ENCODE results near the gene PPP2R2C. TPM values are rescaled to one million over a fixed set of nuclear protein-coding genes. Genes with fewer than 3 reads are reported as not detected.

PPP2R2C gene
- total and polyA plus RNA-seq, 2 of the 4 experiments (the other 2 are of a cell fraction): 0.03 TPM; not detected in 1

- TF ChIP-seq CEBPB (IDR thresholded peaks at IDR 0.05; ENCODE audit: low read depth, low read length): no peak
- TF ChIP-seq RFX5 (IDR thresholded peaks at IDR 0.05; ENCODE audit: low read depth, low read length): no peak
- TF ChIP-seq ELK1 (IDR thresholded peaks at IDR 0.05; ENCODE audit: borderline replicate concordance, low read depth, low read length): no peak
- no peak for TF ChIP-seq CHD1 (IDR thresholded peaks at IDR 0.05; ENCODE audit: low read depth, low read length)
- TF ChIP-seq POLR2A (IDR thresholded peaks at IDR 0.05; ENCODE audit: low read depth, low read length): no peak
- no peak for TF ChIP-seq MAZ (IDR thresholded peaks at IDR 0.05; ENCODE audit: borderline replicate concordance, low read depth, low read length)
- TF ChIP-seq NFE2L2 (IDR thresholded peaks at IDR 0.05; ENCODE audit: low read depth, low read length): no peak
- TF ChIP-seq SMC3 (IDR thresholded peaks at IDR 0.05; ENCODE audit: low read depth, low read length): no peak
- TF ChIP-seq RAD21 (IDR thresholded peaks at IDR 0.05; ENCODE audit: low read length): no peak
- TF ChIP-seq MAFK (IDR thresholded peaks at IDR 0.05; ENCODE audit: low read depth, low read length): no peak
- TF ChIP-seq MXI1 (IDR thresholded peaks at IDR 0.05; ENCODE audit: borderline replicate concordance, low read depth, low read length): no peak
- no peak for TF ChIP-seq RCOR1 (IDR thresholded peaks at IDR 0.05; ENCODE audit: insufficient replicate concordance, low read length)
- TF ChIP-seq BHLHE40 (IDR thresholded peaks at IDR 0.05; ENCODE audit: low read depth, low read length): no peak
- TF ChIP-seq USF2 (IDR thresholded peaks at IDR 0.05; ENCODE audit: low read depth, low read length): no peak
- no peak for TF ChIP-seq CTCF (conservative IDR thresholded peaks at IDR 0.05; ENCODE audit: low read depth, low read length)
- TF ChIP-seq FOS (IDR thresholded peaks at IDR 0.05; ENCODE audit: low read depth, low read length): no peak
Measured at GRCh38 chr4:6292376-6293096, 179.9 kb downstream of the PPP2R2C start.

More at GRCh38 chr4:6292376-6293096, 179.9 kb downstream of the PPP2R2C start:
- no peak overlapping the region for H3K27ac ChIP-seq (ENCODE audit: insufficient read depth, low read length)
- H4K5ac ChIP-seq (ENCODE audit: low read depth, low read length): no peak overlapping the region
- no peak overlapping the region for H3K9ac ChIP-seq (ENCODE audit: low read depth, low read length)
- no peak overlapping the region for H2BK120ac ChIP-seq (ENCODE audit: low read depth, low read length)
- ATAC-seq (ENCODE audit: low read depth) (no peak), DNase-seq (no peak)
- H4K8ac ChIP-seq (ENCODE audit: low read depth in 2 of 2, low read length in 2 of 2): no peak overlapping the region
- H2AK9ac ChIP-seq (replicated peaks; ENCODE audit: low read depth, low read length, poor library complexity): no peak overlapping the region
- no peak overlapping the region for H4K91ac ChIP-seq (ENCODE audit: insufficient read depth, low read depth, low read length)
- H2BK20ac ChIP-seq (ENCODE audit: low read depth, low read length): no peak overlapping the region
- no peaks in the 10 kb centered on the region for H3K4me1 ChIP-seq (ENCODE audit: control insufficient read depth, insufficient read depth, low read length)
- no TSS peak for BruUV-seq (replicated peaks)
- in situ Hi-C loops (cut with MboI; ENCODE audit: low sequenced_read_pairs) (no loop called here), dilution Hi-C loops (cut with HindIII; ENCODE audit: low sequenced_read_pairs, unreplicated experiment) (no loop called here), intact Hi-C loops (cut with micrococcal nuclease) (no loop called here)
- H2BK15ac ChIP-seq (ENCODE audit: low read depth, low read length): no peak overlapping the region
- no peak overlapping the region for H3K23ac ChIP-seq (ENCODE audit: low read depth, low read length)
- H3K14ac ChIP-seq (replicated peaks; ENCODE audit: low read depth, low read length): no peak overlapping the region
- H3K27me3 ChIP-seq (ENCODE audit: control insufficient read depth, insufficient read depth, low read length): no peaks in the 10 kb centered on the region
- peaks cover 73% of the 10 kb centered on the region for H3K36me3 ChIP-seq (ENCODE audit: control insufficient read depth, insufficient read depth, low read length)
- no peak overlapping the region for H3K4me2 ChIP-seq (ENCODE audit: low read depth, low read length)
- 86% methylated on average over 4 of the region's 13 CpGs; no CpG with 5 or more reads in 1 of the 2 experiments for WGBS, 2 experiments (ENCODE audit: extremely low coverage in 2 of 2, insufficient read length in 1 of 2)
- H2AK5ac ChIP-seq (ENCODE audit: low read depth, low read length): no peak overlapping the region
- H2AFZ ChIP-seq (replicated peaks; ENCODE audit: low read length, poor library complexity): no peak overlapping the region
- CTCF ChIA-PET: no interaction called here
- H3K4me3 ChIP-seq (ENCODE audit: insufficient read depth, low read depth, low read length): no peak overlapping the region
- peaks cover 3% of the 10 kb centered on the region; the same call in 1 of the 2 replicates for H3K9me1 ChIP-seq (ENCODE audit: insufficient read depth, low read length)
- no peak overlapping the region for H3K56ac ChIP-seq (ENCODE audit: extremely low read depth, insufficient read depth, low read length)
- no peaks in the 10 kb centered on the region for H3K79me1 ChIP-seq (ENCODE audit: low read depth in 1 of 2, low read length in 2 of 2)
- no peaks in the 10 kb centered on the region for H3K9me3 ChIP-seq (ENCODE audit: control insufficient read depth, insufficient read depth, low read length)
- POLR2A ChIA-PET (ENCODE audit: unreplicated experiment): no interaction called here
- no peak overlapping the region for H3K18ac ChIP-seq (ENCODE audit: low read depth, low read length)
- no peaks in the 10 kb centered on the region for H4K20me1 ChIP-seq (ENCODE audit: insufficient read depth, low read length)
- H2BK5ac ChIP-seq (ENCODE audit: low read depth, low read length, poor library complexity, severe bottlenecking): no peak overlapping the region
- H3K4ac ChIP-seq (ENCODE audit: low read depth, low read length): no peak overlapping the region

Data from IMR-90 (cell line).